HG03571 (cell line): ENCODE data around the gene ITGB3BP.
"Not testable (repeated sequence)": the region's sequence is repeated elsewhere in the genome, so short reads cannot be mapped to it uniquely, and the experiment has no call there.

Experiments used
- ATAC-seq: cut with Tn5 transposase; IDR thresholded peaks from one replicate; pipeline ENCODE4 v1.9.1; 2021; ENCODE audit not compliant: unreplicated experiment

ITGB3BP gene

DNA sequence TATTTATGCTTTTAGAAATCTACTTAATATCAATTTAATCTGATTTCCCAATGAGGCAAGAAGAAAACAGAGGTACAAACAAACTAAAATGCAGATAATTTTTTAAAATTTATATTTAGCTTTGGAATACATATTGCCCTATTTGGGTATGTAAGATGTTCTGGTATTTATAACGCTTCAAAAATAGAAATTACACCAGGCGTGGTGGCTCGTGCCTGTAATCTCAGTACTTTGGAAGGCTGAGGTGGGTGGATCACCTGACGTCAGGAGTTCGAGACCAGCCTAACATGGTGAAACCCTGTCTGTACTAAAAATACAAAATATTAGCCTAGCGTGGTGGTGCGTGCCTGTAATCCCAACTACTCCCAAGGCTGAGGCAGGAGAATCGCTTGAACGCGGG, 13.3 kb downstream of the ITGB3BP start:
- ATAC-seq, result no peak

DNA sequence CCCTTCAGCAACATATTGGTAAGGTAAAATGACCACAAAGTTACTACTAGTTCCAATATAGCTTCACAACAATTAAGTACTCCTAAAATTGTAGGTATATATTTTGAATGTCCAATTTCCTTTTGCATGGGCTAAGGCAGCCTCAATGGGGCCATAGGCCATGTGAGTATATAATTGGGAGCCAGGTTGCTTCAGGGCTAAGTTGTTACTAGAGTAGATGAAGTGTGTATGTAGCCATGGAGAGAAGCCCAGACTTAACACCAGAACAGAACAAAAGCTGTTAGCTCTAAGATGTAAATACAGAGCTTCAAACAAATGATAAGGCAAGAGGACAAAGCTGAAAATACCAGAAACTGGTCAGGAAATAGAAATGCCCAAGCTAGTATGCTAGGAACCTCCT, 16.2 kb downstream of the ITGB3BP start:
- no peak for ATAC-seq

GRCh38 chr1:63501256-63501655, 21.8 kb downstream of the ITGB3BP start:
- no peak for ATAC-seq

DNA sequence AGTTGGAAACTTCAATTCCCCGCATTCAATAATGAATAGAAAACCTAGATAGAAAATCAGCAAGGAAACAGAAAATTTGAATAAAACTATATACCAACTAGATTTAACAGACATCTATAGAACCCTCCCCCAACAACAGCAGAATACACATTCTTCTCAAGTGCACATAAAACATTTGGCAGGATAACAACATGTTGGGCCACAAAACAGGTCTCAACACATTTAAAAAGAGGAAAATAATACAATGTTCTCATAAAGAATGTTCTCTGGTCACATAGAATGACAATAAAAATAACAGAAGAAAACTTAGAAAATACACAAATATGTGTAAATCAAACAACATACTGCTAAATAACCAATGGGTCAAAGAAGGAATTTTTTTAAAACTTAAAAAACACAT, 24.9 kb downstream of the ITGB3BP start:
- no peak for ATAC-seq

GRCh38 chr1:63497577-63497976, 25.4 kb downstream of the ITGB3BP start:
- no peak for ATAC-seq

GRCh38 chr1:63487336-63488065, 35.5 kb downstream of the ITGB3BP start:
- ATAC-seq, result no peak

DNA sequence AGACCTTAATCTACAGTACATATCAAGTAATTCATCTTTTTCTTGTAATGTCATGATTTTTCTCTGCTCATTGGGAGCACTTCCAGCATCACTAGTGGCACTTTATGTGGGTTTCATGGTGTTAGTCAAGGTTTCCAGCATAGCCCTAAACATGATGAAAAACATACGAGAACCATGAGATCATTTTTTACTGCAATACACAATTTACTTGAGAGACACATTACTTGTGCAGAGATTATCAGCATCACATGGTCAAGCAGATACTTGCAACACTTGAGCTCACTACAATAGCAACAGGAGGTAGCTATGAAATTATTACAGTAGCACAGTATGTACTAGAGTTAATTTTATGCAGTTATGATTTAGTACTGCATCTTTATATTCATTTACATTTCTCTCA, 36.4 kb downstream of the ITGB3BP start:
- ATAC-seq, result no peak

DNA sequence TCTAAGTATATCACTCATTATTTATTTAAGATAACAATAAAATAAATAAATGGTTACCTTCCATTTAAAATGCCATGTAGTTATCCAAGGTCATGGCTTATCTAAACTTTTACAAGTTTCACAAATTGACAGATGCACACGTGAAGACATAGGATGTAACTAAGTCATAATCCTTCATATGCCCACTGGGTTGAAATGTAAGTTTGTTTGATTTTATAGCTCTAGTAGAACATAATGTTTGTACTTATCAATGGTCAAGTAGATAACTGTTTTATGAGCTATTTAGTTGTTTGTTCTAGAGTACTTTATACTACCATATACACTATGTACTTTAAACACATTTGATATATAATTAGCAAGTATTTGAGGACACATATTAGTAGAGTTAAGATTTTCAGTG, 43.0 kb downstream of the ITGB3BP start:
- ATAC-seq, result no peak

- ATAC-seq, result no peak
Measured at GRCh38 chr1:63475761-63476160, 47.3 kb downstream of the ITGB3BP start.

GRCh38 chr1:63468683-63469082, 54.3 kb downstream of the ITGB3BP start:
- ATAC-seq, result not testable (repeated sequence)

DNA sequence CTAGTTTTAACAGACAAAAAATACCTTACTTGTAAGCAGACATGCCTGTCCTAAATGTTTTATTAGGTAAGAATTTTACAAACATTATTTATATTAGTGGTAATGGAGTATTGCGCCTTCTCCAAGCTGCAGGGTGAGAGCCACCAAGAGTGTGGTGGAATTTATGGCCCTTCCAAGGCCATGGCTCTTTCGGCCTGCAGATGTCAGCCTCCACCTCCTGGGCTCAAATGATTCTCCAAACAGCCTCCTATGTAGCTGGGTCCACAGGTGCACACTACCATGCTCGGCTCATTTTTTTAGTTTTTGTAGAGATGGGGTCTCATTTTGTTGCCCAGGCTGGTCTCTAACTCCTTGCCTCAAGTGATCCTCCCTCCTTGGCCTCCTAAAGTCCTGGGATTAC, 56.3 kb downstream of the ITGB3BP start:
- ATAC-seq, result no peak

- ATAC-seq, result no peak
Measured at GRCh38 chr1:63466181-63466580, 56.8 kb downstream of the ITGB3BP start.

- ATAC-seq, result no peak
Measured at GRCh38 chr1:63463248-63463647, 59.8 kb downstream of the ITGB3BP start.

- ATAC-seq, result no peak
Measured at GRCh38 chr1:63461661-63462230, 61.3 kb downstream of the ITGB3BP start.

- no peak for ATAC-seq
Measured at GRCh38 chr1:63458750-63459149, 64.3 kb downstream of the ITGB3BP start.

GRCh38 chr1:63454269-63454668, 68.8 kb downstream of the ITGB3BP start:
- no peak for ATAC-seq

GRCh38 chr1:63453232-63453631, 69.8 kb downstream of the ITGB3BP start:
- ATAC-seq, result no peak

DNA sequence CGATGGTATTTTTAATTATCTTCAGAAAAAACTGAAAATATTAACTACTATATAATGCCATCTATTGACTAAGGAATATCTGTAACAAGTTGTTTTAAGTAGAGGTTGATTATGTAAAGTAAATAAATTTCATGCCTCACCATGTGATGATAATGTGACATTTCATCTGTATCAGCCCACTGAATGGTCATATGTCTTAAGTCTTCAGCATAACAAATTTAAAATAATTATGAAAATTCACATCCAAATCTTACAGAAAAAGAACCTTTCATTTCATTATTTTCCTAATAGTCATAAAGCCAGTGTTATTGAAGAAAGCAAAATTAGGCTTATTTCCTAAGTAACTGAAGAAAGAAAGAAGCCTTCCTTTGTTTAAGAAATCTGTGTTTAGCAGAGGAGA, 72.6 kb downstream of the ITGB3BP start:
- ATAC-seq, result no peak

GRCh38 chr1:63448731-63449246, 74.2 kb downstream of the ITGB3BP start:
- no peak for ATAC-seq

GRCh38 chr1:63442141-63442475, 80.9 kb downstream of the ITGB3BP start:
- no peak for ATAC-seq

DNA sequence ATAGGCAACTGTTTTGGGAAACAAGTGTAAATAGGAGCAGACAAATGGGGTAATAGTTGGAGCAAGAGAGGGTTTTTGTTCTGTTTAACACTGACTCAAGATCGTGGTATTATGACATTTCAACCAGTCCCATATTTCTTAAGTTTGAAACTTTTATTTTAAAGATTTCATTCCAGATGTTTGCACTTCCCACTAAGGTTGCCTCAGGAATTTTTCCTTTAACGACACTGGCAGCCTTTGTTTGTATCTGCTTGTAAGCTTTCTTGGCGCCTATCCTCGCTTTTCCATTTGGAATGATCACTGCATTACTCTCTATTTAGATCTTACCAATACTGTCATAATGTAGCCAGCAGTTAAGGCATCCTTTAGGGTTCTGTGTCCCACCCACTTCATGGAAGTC, 87.9 kb downstream of the ITGB3BP start:
- ATAC-seq, result no peak

GRCh38 chr1:63429281-63429680, 93.7 kb downstream of the ITGB3BP start:
- no peak for ATAC-seq

DNA sequence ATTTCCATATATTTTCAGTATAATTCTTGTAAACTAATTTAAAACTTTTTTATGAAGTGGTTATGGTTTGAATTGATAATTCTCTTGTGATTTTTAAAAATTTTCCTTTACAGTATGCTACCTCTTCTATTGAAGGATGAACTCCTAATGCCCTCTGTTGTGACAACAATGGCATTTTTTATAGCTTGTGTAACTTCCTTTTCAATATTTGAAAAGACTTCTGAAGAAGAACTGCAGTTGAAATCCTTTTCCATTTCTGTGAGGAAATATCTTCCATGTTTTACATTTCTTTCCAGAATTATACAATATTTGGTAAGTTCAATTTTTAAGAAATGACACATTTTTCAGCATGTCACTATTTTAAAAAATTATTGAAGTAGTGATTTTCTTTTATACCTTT, 94.2 kb downstream of the ITGB3BP start:
- no peak for ATAC-seq
